H9 (cell line): Measurements from ENCODE around the gene NEIL1. TPM values are rescaled to one million over a fixed set of nuclear protein-coding genes. Genes with fewer than 3 reads are reported as not detected.

Experiments used
- DNase-seq: peaks from one replicate; pipeline ENCODE4 v3.0.0-alpha.2; 2017
- H2AFZ ChIP-seq: one replicate; pipeline ENCODE4 v1.6.1; 2013; ENCODE audit warnings: mild to moderate bottlenecking, low read length, control low read depth, moderate library complexity
- H2AK5ac ChIP-seq: 2 replicates; pipeline ENCODE4 v1.6.1; 2013; ENCODE audit warnings: low read length, control low read depth, mixed read lengths; ENCODE audit not compliant: insufficient read length
- H2BK120ac ChIP-seq: one replicate; pipeline ENCODE4 v1.6.1; 2013; ENCODE audit warnings: low read depth, mild to moderate bottlenecking, low read length, control low read depth, inconsistent platforms; ENCODE audit not compliant: poor library complexity, severe bottlenecking
- H2BK12ac ChIP-seq: 2 replicates; pipeline ENCODE4 v1.6.1; 2013; ENCODE audit warnings: low read length, control low read depth, mixed read lengths, low read depth; ENCODE audit not compliant: insufficient read length
- H2BK15ac ChIP-seq: 2 replicates; pipeline ENCODE4 v1.6.1; 2013; ENCODE audit warnings: low read depth, low read length, control low read depth
- H2BK20ac ChIP-seq: one replicate; pipeline ENCODE4 v1.6.1; 2013; ENCODE audit warnings: low read depth, mild to moderate bottlenecking, low read length, control low read depth, inconsistent platforms; ENCODE audit not compliant: poor library complexity, severe bottlenecking
- H2BK5ac ChIP-seq: 2 replicates; pipeline ENCODE4 v1.6.1; 2013; ENCODE audit warnings: low read length, control low read depth, mixed read lengths; ENCODE audit not compliant: insufficient read length
- H3K14ac ChIP-seq: 2 replicates; pipeline ENCODE4 v1.6.1; 2013; ENCODE audit warnings: low read length, control low read depth; ENCODE audit not compliant: insufficient read depth
- H3K18ac ChIP-seq: 2 replicates; pipeline ENCODE4 v1.6.1; 2013; ENCODE audit warnings: low read depth, mild to moderate bottlenecking, mixed read lengths, low read length, control low read depth; ENCODE audit not compliant: insufficient read length
- H3K23ac ChIP-seq: 2 replicates; pipeline ENCODE4 v1.6.1; 2013; ENCODE audit warnings: low read length, control low read depth, mixed read lengths, low read depth; ENCODE audit not compliant: insufficient read length
- H3K23me2 ChIP-seq: 2 replicates; pipeline ENCODE4 v1.6.1; 2013; ENCODE audit warnings: low read depth, mild to moderate bottlenecking, mixed read lengths, low read length, control low read depth; ENCODE audit not compliant: insufficient read length, poor library complexity, severe bottlenecking
- H3K27ac ChIP-seq: 2 replicates; pipeline ENCODE4 v1.5.1; 2013; ENCODE audit warnings: low read length, control low read depth, mixed read lengths, low read depth; ENCODE audit not compliant: insufficient read length
- H3K27me3 ChIP-seq: 2 replicates; pipeline ENCODE4 v1.6.1; 2013; ENCODE audit warnings: low read length, control low read depth, inconsistent platforms; ENCODE audit not compliant: insufficient read depth
- H3K4ac ChIP-seq: 2 replicates; pipeline ENCODE4 v1.6.1; 2013; ENCODE audit warnings: low read depth, mild to moderate bottlenecking, control low read depth, inconsistent platforms, low read length, moderate library complexity
- H3K4me1 ChIP-seq: 2 replicates; pipeline ENCODE4 v1.6.1; 2013; ENCODE audit warnings: low read length, control low read depth, inconsistent platforms; ENCODE audit not compliant: insufficient read depth
- H3K4me2 ChIP-seq: 2 replicates; pipeline ENCODE4 v1.6.1; 2013; ENCODE audit warnings: low read length, control low read depth, mixed read lengths; ENCODE audit not compliant: insufficient read length, insufficient read depth
- H3K56ac ChIP-seq: 2 replicates; pipeline ENCODE4 v1.6.1; 2013; ENCODE audit warnings: low read depth, mild to moderate bottlenecking, mixed read lengths, low read length, control low read depth; ENCODE audit not compliant: insufficient read length
- H3K79me1 ChIP-seq: 2 replicates; pipeline ENCODE4 v1.6.1; 2013; ENCODE audit warnings: low read depth, mild to moderate bottlenecking, moderate library complexity, low read length, control low read depth, inconsistent platforms; ENCODE audit not compliant: insufficient read depth, poor library complexity, severe bottlenecking
- H3K79me2 ChIP-seq: 2 replicates; pipeline ENCODE4 v1.6.1; 2013; ENCODE audit warnings: low read length, control low read depth, inconsistent platforms; ENCODE audit not compliant: insufficient read depth
- H3K9ac ChIP-seq: 2 replicates; pipeline ENCODE4 v1.6.1; 2013; ENCODE audit warnings: low read length, control low read depth, mixed read lengths; ENCODE audit not compliant: insufficient read length; ENCODE audit errors: extremely low read depth
- H3K9me3 ChIP-seq: one replicate; pipeline ENCODE4 v1.6.1; 2013; ENCODE audit warnings: low read depth, low read length, inconsistent platforms; ENCODE audit not compliant: control insufficient read depth
- H3T11ph ChIP-seq: one replicate; pipeline ENCODE4 v1.6.1; 2013; ENCODE audit warnings: mild to moderate bottlenecking, low read length, control low read depth, inconsistent platforms
- H4K20me1 ChIP-seq: one replicate; pipeline ENCODE4 v1.6.1; 2013; ENCODE audit not compliant: control insufficient read depth, insufficient read length, insufficient read depth
- H4K5ac ChIP-seq: 2 replicates; pipeline ENCODE4 v1.6.1; 2013; ENCODE audit warnings: low read depth, mild to moderate bottlenecking, mixed read lengths, low read length, control low read depth; ENCODE audit not compliant: insufficient read length
- H4K8ac ChIP-seq: replicated peaks from 2 replicates; pipeline ENCODE4 v1.6.1; 2013; ENCODE audit warnings: low read length, control low read depth, mixed read lengths, low read depth; ENCODE audit not compliant: insufficient read length
- H4K91ac ChIP-seq: 2 replicates; pipeline ENCODE4 v1.6.1; 2013; ENCODE audit warnings: low read depth, mild to moderate bottlenecking, moderate library complexity, mixed read lengths, low read length, control low read depth; ENCODE audit not compliant: insufficient read length
- H3K27ac Mint-ChIP-seq, 3 experiments: 2 replicates in 2 of 3; 3 replicates in 1 of 3; pipeline ENCODE4 v1.8.0; 2020 to 2021; ENCODE audit warnings: mixed read lengths in 3 of 3, mild to moderate bottlenecking in 1 of 3, moderate library complexity in 1 of 3
- H3K27me3 Mint-ChIP-seq: 2 replicates; pipeline ENCODE4 v1.8.0; 2021; ENCODE audit warnings: low read depth, mild to moderate bottlenecking, moderate library complexity, mixed read lengths
- H3K36me3 Mint-ChIP-seq, 3 experiments: 2 replicates in 2 of 3; 3 replicates in 1 of 3; pipeline ENCODE4 v1.8.0; 2020 to 2021; ENCODE audit warnings: low read depth in 3 of 3, mixed read lengths in 3 of 3; ENCODE audit not compliant: insufficient read depth in 1 of 3
- H3K4me1 Mint-ChIP-seq, 2 experiments: 2 replicates each; pipeline ENCODE4 v1.8.0; 2020; ENCODE audit warnings: mixed read lengths in 2 of 2
- H3K4me3 Mint-ChIP-seq, 2 experiments: 2 replicates in 1 of 2; 3 replicates in 1 of 2; pipeline ENCODE4 v1.8.0; 2020 to 2021; ENCODE audit warnings: mild to moderate bottlenecking in 2 of 2, mixed read lengths in 2 of 2, moderate library complexity in 1 of 2
- H3K9me3 Mint-ChIP-seq, 2 experiments: 2 replicates in 1 of 2; 3 replicates in 1 of 2; pipeline ENCODE4 v1.8.0; 2020; ENCODE audit warnings: mild to moderate bottlenecking in 2 of 2, mixed read lengths in 2 of 2, moderate library complexity in 1 of 2
- CTCF ChIP-seq: fragments of 200-600 bp; sonication (generic); conservative IDR thresholded peaks from 3 replicates; pipeline ENCODE4 v1.8.0; 2021; ENCODE audit warnings: antibody characterized with exemption, mild to moderate bottlenecking
- WGBS: extraction: QIAGEN DNeasy Blood & Tissue Kit; methylation state at CpG from one replicate; pipeline ENCODE4 v1.1.7; 2013; ENCODE audit warnings: missing lambda C conversion rate, low lambda C conversion rate, mixed read lengths; ENCODE audit not compliant: insufficient read length; ENCODE audit errors: extremely low coverage; 5-methylcytosine and 5-hydroxymethylcytosine counted together
- total RNA-seq: library from RNA; stranded (reverse); gene quantifications from 2 replicates; pipeline ENCODE4 v1.2.1, GENCODE V29; 2021

Gene NEIL1
- total RNA-seq, 1 experiment from 2014 or later = 16.5 TPM

GRCh38 chr15:75366163-75366562 lies 19.3 kb downstream of the NEIL1 start:
- Histone ChIP-seq H3K9ac (no peak overlapping the region), H4K8ac (no peak overlapping the region), H2AFZ (no peak overlapping the region), H2BK20ac (no peak overlapping the region), H3K27ac (no peak overlapping the region), H4K20me1 (no peaks in the 10 kb centered on the region), H3K79me2 (no peaks in the 10 kb centered on the region), H3K4me2 (no peak overlapping the region), H3K18ac (no peak overlapping the region), H2BK5ac (no peak overlapping the region), H4K5ac (no peak overlapping the region), H2BK15ac (no peak overlapping the region), H3K14ac (no peak overlapping the region), H3K27me3 (no peaks in the 10 kb centered on the region), H3T11ph (no peak overlapping the region), H3K4ac (no peak overlapping the region), H2AK5ac (no peak overlapping the region), H2BK12ac (no peak overlapping the region), H3K9me3 (no peaks in the 10 kb centered on the region), H3K79me1 (no peaks in the 10 kb centered on the region), H3K23me2 (no peaks in the 10 kb centered on the region), H3K56ac (no peak overlapping the region), H4K91ac (no peak overlapping the region), H2BK120ac (no peak overlapping the region), H3K23ac (no peak overlapping the region), H3K4me1 (no peaks in the 10 kb centered on the region; the same call in 1 of the 2 replicates)
- no peak for DNase-seq
- Mint-ChIP-seq H3K36me3 (peaks cover 14 to 40% (median 38%) of the 10 kb centered on the region in 3 experiments; a peak in 6 of 7 replicates), H3K4me3 (no peak overlapping the region), H3K27ac (no peak overlapping the region), H3K27me3 (peaks cover 1% of the 10 kb centered on the region; the same call in 1 of the 2 replicates), H3K4me1 (peaks cover 17 to 19% of the 10 kb centered on the region in 2 experiments), H3K9me3 (no peaks in the 10 kb centered on the region)
- WGBS = no CpG with 5 or more reads among the region's 3 CpGs
- TF ChIP-seq CTCF = no peak
